Neural cell (in vitro differentiated cells): ENCODE measurements around the gene AFDN. TPM values are rescaled to one million over a fixed set of nuclear protein-coding genes. Genes with fewer than 3 reads are reported as not detected.

Experiments used
- H2AFZ ChIP-seq: fragments of 200-600, 300-800 bp; sonication (generic), shearing (Covaris generic); 2 replicates; pipeline ENCODE4 v1.6.0; 2014; ENCODE audit warnings: low read depth, mild to moderate bottlenecking, antibody characterized with exemption, low read length, moderate library complexity
- H3F3A ChIP-seq: fragments of 200-600 bp; shearing (Covaris generic); 2 replicates; pipeline ENCODE4 v1.6.1; 2016; ENCODE audit warnings: mild to moderate bottlenecking, moderate library complexity, mixed read lengths, antibody characterized with exemption, low read length; ENCODE audit not compliant: insufficient read depth, poor library complexity, severe bottlenecking
- H3K27ac ChIP-seq: fragments of 200-600, 300-800 bp; sonication (generic), shearing (Covaris generic); 2 replicates; pipeline ENCODE4 v1.5.1; 2014; ENCODE audit warnings: mild to moderate bottlenecking, low read length, moderate library complexity
- H3K27me3 ChIP-seq: fragments of 300-800, 200-600 bp; sonication (generic), shearing (Covaris generic); 2 replicates; pipeline ENCODE4 v1.6.0; 2014; ENCODE audit warnings: mild to moderate bottlenecking, low read depth, low read length, moderate library complexity; ENCODE audit not compliant: insufficient read depth
- H3K36me3 ChIP-seq: fragments of 300-800, 200-600 bp; sonication (generic), shearing (Covaris generic); 2 replicates; pipeline ENCODE4 v1.5.1; 2014; ENCODE audit warnings: mild to moderate bottlenecking, antibody characterized with exemption, low read length, moderate library complexity; ENCODE audit not compliant: insufficient read depth
- H3K4me2 ChIP-seq: fragments of 300-800, 200-600 bp; sonication (generic), shearing (Covaris generic); 2 replicates; pipeline ENCODE4 v1.6.0; 2014; ENCODE audit warnings: mild to moderate bottlenecking, low read length
- H3K4me3 ChIP-seq: fragments of 300-800, 200-600 bp; sonication (generic), shearing (Covaris generic); 2 replicates; pipeline ENCODE4 v1.5.1; 2014; ENCODE audit warnings: mild to moderate bottlenecking, low read length, moderate library complexity
- H3K79me2 ChIP-seq: fragments of 200-600 bp; shearing (Covaris generic); replicated peaks from 2 replicates; pipeline ENCODE4 v1.6.0; 2014; ENCODE audit warnings: mild to moderate bottlenecking, low read length, moderate library complexity; ENCODE audit not compliant: insufficient read depth
- H3K9ac ChIP-seq: fragments of 300-800, 200-600 bp; sonication (generic), shearing (Covaris generic); 2 replicates; pipeline ENCODE4 v1.6.1; 2016; ENCODE audit warnings: mild to moderate bottlenecking, low read length, mixed read lengths
- H3K9me2 ChIP-seq: fragments of 200-600 bp; shearing (Covaris generic); 2 replicates; pipeline ENCODE4 v1.6.1; 2016; ENCODE audit warnings: mild to moderate bottlenecking, low read length, mixed read lengths; ENCODE audit not compliant: insufficient read depth
- H3K9me3 ChIP-seq: fragments of 200-600, 300-800 bp; sonication (generic), shearing (Covaris generic); 2 replicates; pipeline ENCODE4 v1.6.1; 2016; ENCODE audit warnings: mild to moderate bottlenecking, mixed run types, low read length, moderate library complexity, mixed read lengths
- H4K20me1 ChIP-seq: fragments of 200-600 bp; shearing (Covaris generic); 2 replicates; pipeline ENCODE4 v1.6.1; 2016; ENCODE audit warnings: mild to moderate bottlenecking, mixed run types; ENCODE audit not compliant: insufficient read depth
- EP300 ChIP-seq: fragments of 450-650 bp; conservative IDR thresholded peaks from 2 replicates; pipeline ENCODE4 v1.6.1; 2014; ENCODE audit warnings: antibody characterized with exemption, mild to moderate bottlenecking, moderate library complexity; ENCODE audit not compliant: poor library complexity, severe bottlenecking
- EZH2 ChIP-seq: fragments of 200-600, 300-800 bp; shearing (Covaris generic), sonication (generic); IDR thresholded peaks from 2 replicates; pipeline ENCODE4 v1.6.1; 2014; ENCODE audit warnings: antibody characterized with exemption, low read length, borderline replicate concordance, mild to moderate bottlenecking; ENCODE audit not compliant: insufficient read depth, poor library complexity, severe bottlenecking
- MXI1 ChIP-seq: fragments of 450-650 bp; conservative IDR thresholded peaks from 2 replicates; pipeline ENCODE4 v1.6.1; 2014; ENCODE audit warnings: antibody characterized with exemption, mild to moderate bottlenecking; ENCODE audit not compliant: poor library complexity, severe bottlenecking
- POLR2AphosphoS5 ChIP-seq: IDR thresholded peaks from 2 replicates; pipeline ENCODE4 v1.6.1; 2012
- RAD21 ChIP-seq: fragments of 450-650 bp; conservative IDR thresholded peaks from 2 replicates; pipeline ENCODE4 v1.6.1; 2014; ENCODE audit warnings: antibody characterized with exemption, mild to moderate bottlenecking, moderate library complexity
- SMC3 ChIP-seq: fragments of 450-650 bp; conservative IDR thresholded peaks from 2 replicates; pipeline ENCODE4 v1.6.1; 2014; ENCODE audit warnings: antibody characterized with exemption, mild to moderate bottlenecking, moderate library complexity; ENCODE audit not compliant: poor library complexity
- TAF1 ChIP-seq: IDR thresholded peaks from 2 replicates; pipeline ENCODE4 v1.6.1; 2012; ENCODE audit warnings: low read depth
- polyA plus RNA-seq: library from polyadenylated mRNA; depleted of rRNA; stranded (reverse); fragments of >200 nt; gene quantifications from 2 replicates; pipeline ENCODE4 v1.2.3, GENCODE V29; 2014
- TF ChIP-seq, protein P1 (sequence below): IDR thresholded peaks from 2 replicates; pipeline ENCODE4 v1.6.1; 2012; ENCODE audit warnings: borderline replicate concordance
- TF ChIP-seq, protein P2 (sequence below): fragments of 450-650 bp; IDR thresholded peaks from 2 replicates; pipeline ENCODE4 v1.5.1; 2014; ENCODE audit warnings: antibody characterized with exemption, mild to moderate bottlenecking, moderate library complexity; ENCODE audit not compliant: poor library complexity, severe bottlenecking

The AFDN gene
- polyA plus RNA-seq, 1 donor from 2014 or later, result 193 TPM

DNA sequence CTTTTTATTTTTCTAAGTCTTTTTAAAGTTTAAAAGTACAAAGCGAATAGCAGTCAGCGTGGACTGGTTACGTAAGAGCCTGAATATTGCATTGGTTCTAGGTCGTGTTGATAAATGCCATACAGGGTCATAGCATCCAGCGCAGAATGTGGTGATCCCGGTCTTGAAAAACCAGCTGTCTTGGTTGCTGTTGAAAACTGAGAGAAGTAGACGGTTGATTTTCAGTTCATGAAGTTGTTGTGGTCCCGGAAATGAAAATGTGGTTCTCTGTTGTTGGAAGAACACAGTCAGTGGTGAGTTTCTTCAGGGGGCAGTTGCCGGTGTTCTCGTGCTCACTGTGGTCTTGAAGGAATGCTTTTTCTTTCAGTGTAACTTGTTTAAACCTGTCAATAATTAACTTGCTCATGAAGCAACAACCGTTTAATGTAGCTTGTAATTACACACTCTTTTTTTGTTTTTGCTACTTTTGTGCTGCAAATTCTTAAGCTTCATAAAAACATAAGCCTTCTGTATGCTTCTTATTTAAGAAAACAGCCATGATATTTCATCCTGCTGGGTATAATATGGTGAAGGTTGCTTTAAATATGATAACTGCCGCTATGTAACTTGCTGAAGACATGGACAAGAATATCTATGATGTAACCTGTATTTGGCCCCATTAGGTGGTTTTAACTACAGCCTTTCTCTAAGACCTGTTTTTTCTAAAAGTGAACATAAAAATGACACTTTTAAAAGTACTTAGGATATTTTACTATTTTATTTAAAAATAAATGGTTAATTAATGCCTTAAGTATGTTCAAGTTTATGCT is 106.0 kb downstream of the AFDN start:
- no peak overlapping the region for H3K4me3 ChIP-seq
- H3K27ac ChIP-seq, result no peak overlapping the region
- no peaks in the 10 kb centered on the region for H3K27me3 ChIP-seq
- H3F3A ChIP-seq, result no peaks in the 10 kb centered on the region
- H2AFZ ChIP-seq, result no peak overlapping the region
- no peaks in the 10 kb centered on the region for H3K9me2 ChIP-seq
- no peaks in the 10 kb centered on the region for H4K20me1 ChIP-seq
- no peak overlapping the region for H3K4me2 ChIP-seq
- TF ChIP-seq TAF1, result no peak
- TF ChIP-seq RAD21, result no peak
- no peak for TF ChIP-seq SMC3
- TF ChIP-seq EP300, result no peak
- no peak for TF ChIP-seq MXI1
- TF ChIP-seq, protein P1, sequence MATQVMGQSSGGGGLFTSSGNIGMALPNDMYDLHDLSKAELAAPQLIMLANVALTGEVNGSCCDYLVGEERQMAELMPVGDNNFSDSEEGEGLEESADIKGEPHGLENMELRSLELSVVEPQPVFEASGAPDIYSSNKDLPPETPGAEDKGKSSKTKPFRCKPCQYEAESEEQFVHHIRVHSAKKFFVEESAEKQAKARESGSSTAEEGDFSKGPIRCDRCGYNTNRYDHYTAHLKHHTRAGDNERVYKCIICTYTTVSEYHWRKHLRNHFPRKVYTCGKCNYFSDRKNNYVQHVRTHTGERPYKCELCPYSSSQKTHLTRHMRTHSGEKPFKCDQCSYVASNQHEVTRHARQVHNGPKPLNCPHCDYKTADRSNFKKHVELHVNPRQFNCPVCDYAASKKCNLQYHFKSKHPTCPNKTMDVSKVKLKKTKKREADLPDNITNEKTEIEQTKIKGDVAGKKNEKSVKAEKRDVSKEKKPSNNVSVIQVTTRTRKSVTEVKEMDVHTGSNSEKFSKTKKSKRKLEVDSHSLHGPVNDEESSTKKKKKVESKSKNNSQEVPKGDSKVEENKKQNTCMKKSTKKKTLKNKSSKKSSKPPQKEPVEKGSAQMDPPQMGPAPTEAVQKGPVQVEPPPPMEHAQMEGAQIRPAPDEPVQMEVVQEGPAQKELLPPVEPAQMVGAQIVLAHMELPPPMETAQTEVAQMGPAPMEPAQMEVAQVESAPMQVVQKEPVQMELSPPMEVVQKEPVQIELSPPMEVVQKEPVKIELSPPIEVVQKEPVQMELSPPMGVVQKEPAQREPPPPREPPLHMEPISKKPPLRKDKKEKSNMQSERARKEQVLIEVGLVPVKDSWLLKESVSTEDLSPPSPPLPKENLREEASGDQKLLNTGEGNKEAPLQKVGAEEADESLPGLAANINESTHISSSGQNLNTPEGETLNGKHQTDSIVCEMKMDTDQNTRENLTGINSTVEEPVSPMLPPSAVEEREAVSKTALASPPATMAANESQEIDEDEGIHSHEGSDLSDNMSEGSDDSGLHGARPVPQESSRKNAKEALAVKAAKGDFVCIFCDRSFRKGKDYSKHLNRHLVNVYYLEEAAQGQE, result no peak
- TF ChIP-seq EZH2, result no peak
- TF ChIP-seq POLR2AphosphoS5, result no peak
- H3K36me3 ChIP-seq, result no peaks in the 10 kb centered on the region
- no peak overlapping the region for H3K9ac ChIP-seq
- H3K79me2 ChIP-seq, result peaks cover 3% of the 10 kb centered on the region
- no peaks in the 10 kb centered on the region for H3K9me3 ChIP-seq

DNA sequence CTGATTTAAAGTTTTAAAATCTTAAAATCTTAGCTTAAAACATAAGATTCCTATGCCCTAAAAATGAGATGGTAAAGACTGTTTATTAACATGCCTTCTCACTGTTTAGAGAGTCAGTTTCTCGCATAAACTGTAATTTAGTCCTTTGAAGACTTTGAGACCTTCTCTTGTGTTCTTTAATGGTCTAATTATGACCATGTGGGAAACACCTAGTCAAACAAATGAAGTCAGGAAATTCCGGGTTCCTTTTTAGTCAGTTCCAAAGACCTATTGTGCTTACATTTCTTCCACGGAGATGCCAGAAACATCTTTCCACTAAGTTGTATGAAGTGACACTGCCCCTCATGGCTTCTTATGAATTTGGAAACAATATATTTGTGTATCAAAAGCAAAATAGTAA is 106.6 kb downstream of the AFDN start:
- Histone ChIP-seq H3K4me2 (no peak overlapping the region), H3K4me3 (no peak overlapping the region), H3F3A (no peaks in the 10 kb centered on the region), H3K36me3 (no peaks in the 10 kb centered on the region), H4K20me1 (no peaks in the 10 kb centered on the region), H2AFZ (no peak overlapping the region), H3K27me3 (no peaks in the 10 kb centered on the region), H3K9me3 (no peaks in the 10 kb centered on the region), H3K27ac (no peak overlapping the region), H3K79me2 (peaks cover 3% of the 10 kb centered on the region), H3K9me2 (no peaks in the 10 kb centered on the region), H3K9ac (no peak overlapping the region)
- TF ChIP-seq RAD21 (no peak), SMC3 (no peak), EZH2 (no peak), EP300 (no peak), MXI1 (no peak), POLR2AphosphoS5 (no peak), TAF1 (no peak)
- TF ChIP-seq, protein P1, result no peak
- TF ChIP-seq, protein P2, sequence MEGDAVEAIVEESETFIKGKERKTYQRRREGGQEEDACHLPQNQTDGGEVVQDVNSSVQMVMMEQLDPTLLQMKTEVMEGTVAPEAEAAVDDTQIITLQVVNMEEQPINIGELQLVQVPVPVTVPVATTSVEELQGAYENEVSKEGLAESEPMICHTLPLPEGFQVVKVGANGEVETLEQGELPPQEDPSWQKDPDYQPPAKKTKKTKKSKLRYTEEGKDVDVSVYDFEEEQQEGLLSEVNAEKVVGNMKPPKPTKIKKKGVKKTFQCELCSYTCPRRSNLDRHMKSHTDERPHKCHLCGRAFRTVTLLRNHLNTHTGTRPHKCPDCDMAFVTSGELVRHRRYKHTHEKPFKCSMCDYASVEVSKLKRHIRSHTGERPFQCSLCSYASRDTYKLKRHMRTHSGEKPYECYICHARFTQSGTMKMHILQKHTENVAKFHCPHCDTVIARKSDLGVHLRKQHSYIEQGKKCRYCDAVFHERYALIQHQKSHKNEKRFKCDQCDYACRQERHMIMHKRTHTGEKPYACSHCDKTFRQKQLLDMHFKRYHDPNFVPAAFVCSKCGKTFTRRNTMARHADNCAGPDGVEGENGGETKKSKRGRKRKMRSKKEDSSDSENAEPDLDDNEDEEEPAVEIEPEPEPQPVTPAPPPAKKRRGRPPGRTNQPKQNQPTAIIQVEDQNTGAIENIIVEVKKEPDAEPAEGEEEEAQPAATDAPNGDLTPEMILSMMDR, result no peak
